Esophagus muscularis mucosa (tissue), 4 donors: ENCODE data around the gene ZFHX3.

Source experiments
- EP300 ChIP-seq: sonication (generic); formaldehyde crosslinking; IDR thresholded peaks from one replicate; pipeline ENCODE4 v1.6.1; 2017; ENCODE audit warnings: antibody characterized with exemption
- POLR2A ChIP-seq: fragments of 450-650 bp; IDR thresholded peaks from one replicate; pipeline ENCODE4 v1.6.1; 2017; ENCODE audit warnings: antibody characterized with exemption, moderate library complexity, mild to moderate bottlenecking, low read depth
- POLR2AphosphoS5 ChIP-seq, 2 donors: sonication (generic); formaldehyde crosslinking; IDR thresholded peaks; one replicate each; pipeline ENCODE4 v1.6.1; 2017; ENCODE audit warnings: antibody characterized with exemption in 2 of 2
- TF ChIP-seq, protein P1 (sequence below), 3 experiments: fragments of 200-600 bp in 2 of 3; fragments of 450-650 bp in 1 of 3; sonication (generic) in 2 of 3; IDR thresholded peaks; one replicate each; pipeline ENCODE4 v1.5.1; 2017 to 2019; ENCODE audit warnings: antibody characterized with exemption in 3 of 3, mild to moderate bottlenecking in 2 of 3, moderate library complexity in 1 of 3

DNA sequence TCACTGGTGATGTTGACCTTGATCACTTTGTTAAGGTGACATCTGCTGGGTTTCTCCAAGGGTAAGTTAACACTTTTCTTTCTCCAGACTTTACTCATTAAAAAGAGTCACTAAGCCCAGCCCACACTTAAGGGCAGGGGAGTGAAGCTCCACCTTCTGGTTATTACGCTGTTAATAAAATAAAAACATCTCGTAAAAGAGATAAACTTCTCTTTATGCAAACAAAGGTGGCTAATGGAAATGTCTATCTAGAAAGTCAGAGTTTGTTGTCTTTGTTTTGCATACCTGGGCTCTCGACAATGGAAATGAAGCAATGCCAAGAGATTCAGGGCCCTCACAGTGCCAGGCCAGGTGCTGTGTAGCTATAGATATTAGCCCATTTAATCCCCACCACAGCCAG, 134.4 kb downstream of the ZFHX3 start:
- no peak for TF ChIP-seq EP300
- TF ChIP-seq, protein P1, sequence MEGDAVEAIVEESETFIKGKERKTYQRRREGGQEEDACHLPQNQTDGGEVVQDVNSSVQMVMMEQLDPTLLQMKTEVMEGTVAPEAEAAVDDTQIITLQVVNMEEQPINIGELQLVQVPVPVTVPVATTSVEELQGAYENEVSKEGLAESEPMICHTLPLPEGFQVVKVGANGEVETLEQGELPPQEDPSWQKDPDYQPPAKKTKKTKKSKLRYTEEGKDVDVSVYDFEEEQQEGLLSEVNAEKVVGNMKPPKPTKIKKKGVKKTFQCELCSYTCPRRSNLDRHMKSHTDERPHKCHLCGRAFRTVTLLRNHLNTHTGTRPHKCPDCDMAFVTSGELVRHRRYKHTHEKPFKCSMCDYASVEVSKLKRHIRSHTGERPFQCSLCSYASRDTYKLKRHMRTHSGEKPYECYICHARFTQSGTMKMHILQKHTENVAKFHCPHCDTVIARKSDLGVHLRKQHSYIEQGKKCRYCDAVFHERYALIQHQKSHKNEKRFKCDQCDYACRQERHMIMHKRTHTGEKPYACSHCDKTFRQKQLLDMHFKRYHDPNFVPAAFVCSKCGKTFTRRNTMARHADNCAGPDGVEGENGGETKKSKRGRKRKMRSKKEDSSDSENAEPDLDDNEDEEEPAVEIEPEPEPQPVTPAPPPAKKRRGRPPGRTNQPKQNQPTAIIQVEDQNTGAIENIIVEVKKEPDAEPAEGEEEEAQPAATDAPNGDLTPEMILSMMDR (IDR thresholded peaks at IDR 0.05): no peak
- TF ChIP-seq POLR2AphosphoS5 (IDR thresholded peaks at IDR 0.05): no peak
- no peak for TF ChIP-seq POLR2A
